NCI-H69 (cell line): Measurements from ENCODE around the gene NDUFC2.
A peak's percentile ranks its signal among the peaks of the same experiment; 100 is the strongest.
"Not testable (repeated sequence)": the region's sequence is repeated elsewhere in the genome, so short reads cannot be mapped to it uniquely, and the experiment has no call there.

Experiments
- DNase-seq: peaks from one replicate; lab custom pipeline; 2025; lab: John Stamatoyannopoulos, UW

NDUFC2 gene

DNA sequence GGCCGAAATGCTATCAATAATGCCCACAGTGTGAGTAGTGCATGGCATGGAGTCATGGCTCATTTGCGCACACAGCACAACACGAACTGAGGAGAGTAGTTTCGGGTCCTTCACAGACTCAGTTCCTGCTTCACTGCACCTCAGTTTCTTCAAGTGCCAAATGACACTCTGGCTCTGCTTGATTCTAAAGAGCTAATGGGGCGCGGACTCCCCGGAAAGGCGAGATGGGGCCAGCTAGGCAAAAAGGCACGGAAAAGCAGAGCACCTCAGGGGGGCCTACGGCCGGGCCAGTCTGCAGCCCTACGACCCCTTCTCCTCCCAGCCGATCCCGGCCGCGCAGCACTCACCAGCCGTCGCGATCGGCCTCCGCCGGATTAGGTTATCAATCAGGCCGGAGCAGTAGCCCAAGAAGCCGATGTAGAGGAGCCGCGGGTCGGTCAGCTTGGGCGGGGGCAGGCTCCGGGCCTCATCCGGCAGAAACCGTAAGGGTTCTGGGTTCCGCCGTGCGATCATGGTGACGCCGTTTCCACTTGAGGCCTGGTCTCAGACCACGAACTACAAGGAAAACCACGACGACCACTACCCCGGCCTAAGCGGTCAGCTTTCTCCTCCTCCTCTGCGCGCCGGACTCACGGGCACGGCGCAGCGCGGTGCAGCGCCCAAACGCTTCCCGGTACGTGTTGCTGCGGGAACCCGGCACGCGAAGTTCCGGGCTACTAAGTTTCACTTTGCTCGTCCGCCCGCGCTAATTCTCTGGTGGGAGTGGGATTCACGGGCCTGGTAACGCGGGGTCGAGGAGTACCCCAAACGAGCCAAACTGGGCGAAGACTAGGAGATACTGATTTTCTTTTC, at the start of gene NDUFC2:
Gene NDUFC2 (minus strand): TSS at position 631 of the 852 bp plus-strand sequence. CDS start 118 bp downstream, at position 513.
- peak; percentile 93 for DNase-seq

DNA sequence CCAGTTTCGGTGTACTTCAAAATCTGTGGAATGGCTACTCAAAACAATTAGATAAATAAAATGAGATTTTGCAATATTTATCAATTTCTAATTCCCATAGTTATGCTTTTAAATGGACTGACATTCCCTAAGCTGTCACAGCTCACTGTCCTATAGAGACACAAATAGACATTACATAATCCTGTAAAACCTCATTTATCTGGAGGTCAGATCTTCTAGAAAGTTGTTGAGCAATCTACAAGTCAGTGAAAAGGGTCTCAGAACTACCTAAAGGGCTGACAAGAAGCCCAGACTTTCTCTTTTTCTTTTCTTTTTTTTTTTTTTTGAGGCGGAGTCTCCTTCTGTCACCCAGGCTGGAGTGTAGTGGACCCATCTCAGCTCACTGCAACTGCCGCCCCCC, 47.7 kb upstream of the NDUFC2 start:
- no peak for DNase-seq

DNA sequence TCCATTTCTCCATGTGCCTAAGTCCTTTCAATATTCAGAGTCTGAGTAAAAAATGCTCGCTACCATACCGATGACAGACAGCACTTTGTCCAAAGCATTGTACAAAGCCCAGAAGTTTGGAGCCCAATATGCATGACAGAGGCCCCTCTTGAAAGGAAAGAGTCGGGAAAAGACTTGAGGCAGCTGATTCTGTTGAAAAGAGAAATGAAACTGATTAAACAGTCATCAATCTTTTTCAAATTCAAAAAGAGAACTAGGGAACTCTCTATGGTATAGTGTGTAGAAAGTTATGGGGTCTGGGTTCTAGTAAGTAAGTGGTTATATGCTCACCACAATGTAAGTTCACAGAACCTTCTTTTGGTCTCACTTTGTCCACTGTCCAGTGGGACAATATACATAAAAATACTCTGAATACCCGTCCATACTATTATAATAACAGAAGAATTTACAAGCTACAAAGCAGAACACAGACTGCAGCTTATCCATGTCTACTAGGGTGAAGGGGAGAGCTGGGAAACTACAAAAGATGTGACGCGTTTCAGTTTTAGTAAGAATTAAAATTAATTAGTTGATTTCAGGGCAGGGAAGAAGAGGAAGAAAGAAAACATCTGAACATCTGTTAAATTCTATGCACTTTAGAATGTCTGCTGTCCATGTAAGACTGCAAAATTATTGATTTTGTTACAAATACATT, 33.1 kb upstream of the NDUFC2 start:
- no peak for DNase-seq

GRCh38 chr11:78111298-78111697, 31.6 kb upstream of the NDUFC2 start:
- DNase-seq = no peak

- no peak for DNase-seq
These were observed 31.2 kb upstream of the NDUFC2 start for GRCh38 chr11:78110830-78111229.

GRCh38 chr11:78110351-78110750, 30.7 kb upstream of the NDUFC2 start:
- no peak for DNase-seq

GRCh38 chr11:78109081-78110015, 29.7 kb upstream of the NDUFC2 start:
- DNase-seq = peak; percentile 86

GRCh38 chr11:78100676-78101472, 21.2 kb upstream of the NDUFC2 start:
- peak; percentile 68 for DNase-seq

GRCh38 chr11:78100261-78100660, 20.6 kb upstream of the NDUFC2 start:
- DNase-seq = no peak

DNA sequence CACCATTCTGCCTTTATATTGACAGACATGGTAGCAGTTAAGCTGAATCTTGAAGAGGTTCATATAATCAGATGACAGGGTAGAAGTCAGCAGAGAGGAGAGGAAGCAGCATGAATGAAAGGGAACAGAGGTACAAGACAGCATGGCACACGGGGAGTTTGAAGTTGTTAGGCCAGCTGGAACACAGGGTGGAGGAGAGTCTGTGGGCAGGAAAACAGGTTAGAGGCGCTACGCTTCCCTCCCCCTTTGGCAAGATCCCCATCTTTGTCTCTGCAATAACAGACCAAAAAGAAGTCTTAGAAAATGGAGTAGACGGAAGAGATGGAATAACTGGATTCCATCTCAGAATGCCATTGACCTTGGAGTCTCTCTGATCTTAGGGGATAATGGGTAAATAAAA, 20.0 kb upstream of the NDUFC2 start:
- DNase-seq = no peak

DNA sequence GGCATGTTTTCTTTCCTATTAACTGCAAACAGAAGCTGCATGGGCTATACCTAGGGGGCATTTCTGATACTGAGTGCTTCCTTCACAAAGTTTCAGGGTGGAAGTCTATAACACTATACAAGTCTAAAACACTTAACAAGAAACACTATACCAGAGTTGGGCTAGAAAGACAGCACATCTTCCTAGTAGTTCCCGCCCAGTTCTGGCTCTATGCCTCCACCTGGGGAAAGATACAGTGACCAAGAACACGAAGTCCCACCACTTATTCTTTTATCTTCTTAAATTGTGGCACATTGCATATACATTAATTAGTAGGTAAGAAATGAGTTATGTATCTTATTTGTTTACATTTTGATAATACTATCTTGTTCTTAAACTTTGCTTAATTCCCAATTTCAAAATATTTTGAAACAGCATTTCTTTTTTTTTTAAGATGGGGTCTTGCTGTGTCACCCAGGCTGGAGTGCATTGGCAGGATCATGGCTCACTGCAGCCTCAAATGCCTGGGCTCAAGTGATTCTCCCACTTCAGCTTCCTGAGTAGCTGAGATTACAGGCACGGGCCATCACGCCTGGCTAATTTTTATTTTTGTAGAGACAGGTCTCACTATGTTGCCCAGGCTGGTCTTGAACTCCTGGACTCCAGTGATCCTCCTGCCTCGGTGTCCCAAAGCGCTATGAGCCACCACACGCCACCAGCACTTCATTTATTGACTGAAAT, 18.2 kb upstream of the NDUFC2 start:
- no peak for DNase-seq

GRCh38 chr11:78094250-78094649, 14.6 kb upstream of the NDUFC2 start:
- DNase-seq = no peak

DNA sequence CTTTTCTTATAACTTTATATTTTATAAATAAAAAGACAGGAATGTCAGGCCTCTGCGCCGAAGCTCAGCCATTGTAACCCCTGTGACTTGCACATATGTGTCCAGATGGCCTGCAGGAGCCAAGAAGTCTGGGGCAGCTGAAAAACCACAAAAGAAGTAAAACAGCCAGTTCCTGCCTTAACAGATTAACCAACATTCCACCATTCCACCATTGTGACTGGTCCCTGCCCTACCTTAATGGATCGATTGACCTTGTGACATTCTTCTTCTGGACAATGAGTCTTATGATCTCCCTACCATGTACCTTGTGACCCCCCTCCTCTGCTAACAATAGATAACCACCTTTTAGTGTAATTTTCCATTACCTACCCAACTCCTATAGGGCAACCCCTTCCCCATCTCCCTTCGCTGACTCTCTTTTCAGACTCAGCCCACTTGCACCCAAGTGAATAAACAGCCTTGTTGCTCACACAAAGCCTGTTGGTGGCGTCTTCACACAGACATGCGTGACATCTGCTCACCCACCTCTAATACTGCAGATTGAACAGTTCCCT, 6.9 kb upstream of the NDUFC2 start:
- not testable (repeated sequence) for DNase-seq

GRCh38 chr11:78085972-78086371, 6.3 kb upstream of the NDUFC2 start:
- peak; percentile 59 for DNase-seq

- not testable (repeated sequence) for DNase-seq
These were observed 4.8 kb upstream of the NDUFC2 start for GRCh38 chr11:78084506-78084905.

DNA sequence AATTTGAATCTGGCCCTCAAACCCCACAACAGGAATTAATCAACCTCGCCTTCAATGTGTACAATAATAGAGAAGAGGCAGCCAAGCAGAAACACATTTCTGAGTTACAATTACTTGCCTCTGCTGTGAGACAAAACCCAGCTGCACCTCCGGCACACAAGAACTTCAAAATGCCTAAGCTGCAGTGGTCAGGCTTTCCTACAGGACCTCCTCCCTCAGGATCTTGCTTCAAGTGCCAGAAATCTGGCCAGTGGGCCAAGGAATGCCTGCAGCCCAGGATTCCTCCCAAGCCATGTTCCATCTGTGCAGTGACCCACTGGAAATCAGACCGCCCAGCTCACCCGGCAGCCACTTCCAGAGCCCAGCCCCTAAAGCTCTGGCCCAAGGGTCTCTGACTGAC, 3.4 kb upstream of the NDUFC2 start:
- DNase-seq = no peak

DNA sequence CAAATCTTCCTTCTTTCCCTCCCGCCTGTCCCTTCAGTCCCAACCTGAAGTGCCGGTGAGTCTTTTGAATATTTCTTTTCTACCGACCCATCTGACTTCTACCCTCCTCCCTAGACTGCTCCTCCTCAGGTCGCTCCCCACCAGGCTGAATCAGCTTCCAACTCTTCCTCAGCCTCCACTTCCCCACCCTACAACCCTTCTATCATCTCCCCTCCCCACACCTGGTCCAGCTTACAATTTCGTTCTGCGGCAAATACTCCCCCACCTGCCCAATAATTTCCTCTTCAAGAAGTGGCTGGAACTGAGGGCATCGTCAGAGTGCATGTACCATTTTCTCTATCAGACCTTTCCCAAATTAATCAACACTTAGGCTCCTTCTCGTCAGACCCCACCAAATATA, 2.5 kb upstream of the NDUFC2 start:
- DNase-seq = no peak

DNA sequence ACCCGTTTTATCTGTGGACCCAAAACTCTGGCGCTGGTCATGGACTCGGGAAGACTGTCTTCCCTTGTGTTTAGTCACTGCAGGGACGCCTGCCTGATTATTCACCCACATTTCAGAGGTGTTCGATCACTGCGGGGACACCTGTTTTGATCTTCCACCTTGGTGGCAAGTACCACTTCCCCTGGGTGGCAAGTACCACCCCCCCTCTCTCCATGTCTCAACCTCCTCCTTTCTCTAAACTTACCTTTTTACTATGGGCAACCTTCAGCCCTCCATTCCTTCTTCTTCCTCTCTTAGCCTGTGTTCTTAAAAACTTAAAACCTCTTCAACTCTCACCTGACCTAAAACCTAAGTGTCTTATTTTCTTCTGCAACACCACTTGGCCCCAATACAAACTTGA, 1.9 kb upstream of the NDUFC2 start:
- no peak for DNase-seq

DNA sequence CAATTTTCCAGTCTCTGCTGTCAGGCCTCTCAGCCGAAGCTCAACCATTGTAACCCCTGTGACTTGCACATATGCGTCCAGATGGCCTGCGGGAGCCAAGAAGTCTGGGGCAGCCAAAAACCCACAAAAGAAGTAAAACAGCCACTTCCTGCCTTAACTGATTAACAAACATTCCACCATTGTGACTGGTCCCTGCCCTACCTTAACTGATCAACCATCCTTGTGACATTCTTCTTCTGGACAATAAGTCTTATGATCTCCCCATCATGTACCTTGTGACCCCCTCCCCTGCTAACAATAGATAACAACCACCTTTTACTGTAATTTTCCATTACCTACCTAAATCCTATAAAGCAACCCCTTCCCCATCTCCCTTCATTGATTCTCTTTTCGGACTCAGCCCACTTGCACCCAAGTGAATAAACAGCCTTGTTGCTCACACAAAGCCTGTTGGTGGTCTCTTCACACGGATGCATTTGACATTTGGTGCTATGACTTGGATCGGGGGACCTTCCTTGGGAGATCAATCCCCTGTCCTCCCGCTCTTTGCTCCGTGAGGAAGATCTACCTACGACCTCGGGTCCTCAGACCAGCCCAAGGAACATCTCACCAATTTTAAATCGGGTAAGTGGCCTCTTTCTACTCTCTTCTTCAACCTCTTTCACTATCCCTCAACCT, 1.3 kb upstream of the NDUFC2 start:
- DNase-seq = peak; percentile 39
